Measurements from ENCODE around the gene NUDT9. TPM values are rescaled to one million over a fixed set of nuclear protein-coding genes. Genes with fewer than 3 reads are reported as not detected.
"Not testable (repeated sequence)": the region's sequence is repeated elsewhere in the genome, so short reads cannot be mapped to it uniquely, and the experiment has no call there.

Gene NUDT9
- total RNA-seq, 1 donor from 2014 or later: 23.6 TPM

DNA sequence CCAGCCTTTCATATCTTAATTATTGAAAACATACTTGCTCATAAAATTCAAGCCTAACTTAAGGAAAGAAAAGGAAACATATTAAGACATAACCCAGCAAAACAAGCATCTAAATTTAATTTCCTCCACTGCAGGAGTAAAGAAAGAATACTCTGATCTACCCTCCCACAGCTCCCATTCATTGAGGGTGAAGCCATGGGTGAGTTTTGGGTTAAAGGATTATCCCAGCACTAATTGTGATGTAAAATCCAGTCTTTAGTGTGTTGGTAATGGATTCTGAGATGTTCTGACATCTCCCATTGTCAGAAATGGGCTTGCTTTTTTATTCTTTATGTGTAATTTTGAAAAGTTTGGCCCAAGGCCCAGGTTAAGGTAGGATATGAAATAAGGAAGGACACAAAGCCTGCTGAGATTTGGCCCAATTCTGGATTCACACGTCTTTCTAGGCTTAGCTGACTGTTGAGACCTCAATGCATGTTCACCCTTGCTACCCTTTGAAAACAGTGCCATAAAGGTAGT is 56.4 kb downstream of the NUDT9 start:
- Mint-ChIP-seq H3K27ac (ENCODE audit: unreplicated experiment) (no peak overlapping the region), H3K36me3 (ENCODE audit: unreplicated experiment) (no peaks in the 10 kb centered on the region), H3K4me3 (ENCODE audit: unreplicated experiment) (no peak overlapping the region), H3K9me3 (ENCODE audit: unreplicated experiment) (no peaks in the 10 kb centered on the region), H3K4me1 (ENCODE audit: unreplicated experiment) (no peaks in the 10 kb centered on the region), H3K27me3 (ENCODE audit: unreplicated experiment) (no peaks in the 10 kb centered on the region)
- TF ChIP-seq, protein P1, sequence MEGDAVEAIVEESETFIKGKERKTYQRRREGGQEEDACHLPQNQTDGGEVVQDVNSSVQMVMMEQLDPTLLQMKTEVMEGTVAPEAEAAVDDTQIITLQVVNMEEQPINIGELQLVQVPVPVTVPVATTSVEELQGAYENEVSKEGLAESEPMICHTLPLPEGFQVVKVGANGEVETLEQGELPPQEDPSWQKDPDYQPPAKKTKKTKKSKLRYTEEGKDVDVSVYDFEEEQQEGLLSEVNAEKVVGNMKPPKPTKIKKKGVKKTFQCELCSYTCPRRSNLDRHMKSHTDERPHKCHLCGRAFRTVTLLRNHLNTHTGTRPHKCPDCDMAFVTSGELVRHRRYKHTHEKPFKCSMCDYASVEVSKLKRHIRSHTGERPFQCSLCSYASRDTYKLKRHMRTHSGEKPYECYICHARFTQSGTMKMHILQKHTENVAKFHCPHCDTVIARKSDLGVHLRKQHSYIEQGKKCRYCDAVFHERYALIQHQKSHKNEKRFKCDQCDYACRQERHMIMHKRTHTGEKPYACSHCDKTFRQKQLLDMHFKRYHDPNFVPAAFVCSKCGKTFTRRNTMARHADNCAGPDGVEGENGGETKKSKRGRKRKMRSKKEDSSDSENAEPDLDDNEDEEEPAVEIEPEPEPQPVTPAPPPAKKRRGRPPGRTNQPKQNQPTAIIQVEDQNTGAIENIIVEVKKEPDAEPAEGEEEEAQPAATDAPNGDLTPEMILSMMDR (IDR thresholded peaks at IDR 0.05): no peak
- no peak for DNase-seq (ENCODE audit: extremely low spot score, unreplicated experiment)

DNA sequence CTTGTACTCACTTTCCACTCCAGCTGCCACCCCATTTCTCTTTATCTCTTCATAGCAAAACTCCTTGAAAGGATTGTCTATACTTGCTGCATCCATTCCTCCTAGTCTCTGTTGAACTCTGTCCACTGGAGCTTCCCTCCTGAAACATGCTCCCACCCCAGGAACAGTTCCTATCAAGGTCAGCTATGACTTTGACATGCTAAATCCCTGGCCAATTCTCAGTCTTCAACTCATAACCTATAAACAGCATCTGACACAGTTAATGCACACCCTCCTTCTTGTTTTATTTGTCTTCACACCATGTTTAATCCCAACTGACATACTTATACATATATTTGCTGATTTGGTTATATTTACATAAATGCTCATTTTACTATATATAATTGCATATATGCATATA is 59.0 kb downstream of the NUDT9 start:
- no peaks in the 10 kb centered on the region for H3K4me1 Mint-ChIP-seq (ENCODE audit: unreplicated experiment)

DNA sequence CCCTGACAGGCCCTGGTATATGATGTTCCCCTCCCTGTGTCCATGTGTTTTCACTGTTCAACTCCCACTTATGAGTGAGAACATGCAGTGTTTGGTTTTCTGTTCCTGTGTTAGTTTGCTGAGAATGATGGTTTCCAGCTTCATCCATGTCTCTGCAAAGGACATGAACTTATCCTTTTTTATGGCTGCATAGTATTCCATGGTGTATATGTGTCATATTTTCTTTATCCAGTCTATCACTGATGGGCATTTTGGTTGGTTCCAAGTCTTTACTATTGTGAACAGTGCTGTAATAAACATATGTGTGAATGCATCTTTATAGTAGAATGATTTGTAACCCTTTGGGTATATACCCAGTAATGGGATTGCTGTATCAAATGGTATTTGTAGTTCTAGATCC is 60.9 kb downstream of the NUDT9 start:
- not testable (repeated sequence) for H3K4me3 Mint-ChIP-seq (ENCODE audit: unreplicated experiment)

More for the DNA sequence above, 59.0 kb downstream of the NUDT9 start:
- H3K9me3 Mint-ChIP-seq (ENCODE audit: unreplicated experiment): peaks cover 7% of the 10 kb centered on the region
- no peaks in the 10 kb centered on the region for H3K36me3 Mint-ChIP-seq (ENCODE audit: unreplicated experiment)
- no peak overlapping the region for H3K4me3 Mint-ChIP-seq (ENCODE audit: unreplicated experiment)
- no peak for DNase-seq (ENCODE audit: extremely low spot score, unreplicated experiment)
- H3K27me3 Mint-ChIP-seq (ENCODE audit: unreplicated experiment): no peaks in the 10 kb centered on the region
- H3K27ac Mint-ChIP-seq (ENCODE audit: unreplicated experiment): no peak overlapping the region
- TF ChIP-seq, protein P1 (IDR thresholded peaks at IDR 0.05): no peak

DNA sequence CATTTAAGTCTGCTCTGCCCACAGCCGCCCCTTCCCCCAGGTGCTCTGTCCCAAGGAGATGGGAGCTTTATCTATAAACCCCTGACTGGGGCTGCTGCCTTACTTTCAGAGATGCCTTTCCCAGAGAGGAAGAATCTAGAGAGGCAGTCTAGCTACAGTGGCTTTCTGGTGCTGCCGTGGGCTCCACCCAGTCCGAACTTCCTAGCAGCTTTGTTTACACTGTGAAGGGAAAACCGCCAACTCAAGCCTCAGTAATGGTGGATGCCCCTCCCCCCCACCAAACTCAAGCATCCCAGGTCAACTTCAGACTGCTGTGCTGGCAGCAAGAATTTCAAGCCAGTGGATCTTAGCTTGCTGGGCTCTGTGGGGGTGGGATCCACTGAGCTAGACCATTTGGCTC is 66.3 kb downstream of the NUDT9 start:
- not testable (repeated sequence) for H3K36me3 Mint-ChIP-seq (ENCODE audit: unreplicated experiment); H3K4me3 Mint-ChIP-seq (ENCODE audit: unreplicated experiment); H3K27ac Mint-ChIP-seq (ENCODE audit: unreplicated experiment); H3K4me1 Mint-ChIP-seq (ENCODE audit: unreplicated experiment); DNase-seq (ENCODE audit: extremely low spot score, unreplicated experiment); H3K9me3 Mint-ChIP-seq (ENCODE audit: unreplicated experiment); H3K27me3 Mint-ChIP-seq (ENCODE audit: unreplicated experiment)

More for the DNA sequence above, 60.9 kb downstream of the NUDT9 start:
- DNase-seq (ENCODE audit: extremely low spot score, unreplicated experiment); H3K4me1 Mint-ChIP-seq (ENCODE audit: unreplicated experiment); H3K36me3 Mint-ChIP-seq (ENCODE audit: unreplicated experiment); H3K27me3 Mint-ChIP-seq (ENCODE audit: unreplicated experiment); H3K27ac Mint-ChIP-seq (ENCODE audit: unreplicated experiment); H3K9me3 Mint-ChIP-seq (ENCODE audit: unreplicated experiment): not testable (repeated sequence)

DNA sequence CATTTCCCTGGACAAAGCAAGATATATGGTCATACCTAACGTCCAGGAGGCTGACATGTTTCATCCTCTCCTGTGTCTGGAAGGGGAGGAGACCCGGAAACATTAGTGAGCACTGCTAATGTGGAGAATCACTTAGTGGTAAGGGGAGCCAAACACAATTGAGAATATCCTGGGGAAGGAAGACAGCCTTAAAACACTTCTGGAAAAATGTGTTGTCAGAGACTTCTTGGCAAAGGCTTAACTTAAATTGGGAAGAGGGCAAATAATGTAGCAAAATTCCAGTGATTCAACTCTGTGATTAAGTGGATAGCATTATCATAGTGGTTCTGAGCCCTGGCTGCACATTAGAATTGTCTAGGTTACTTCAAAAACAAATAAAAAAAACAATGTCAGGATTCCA is 67.3 kb downstream of the NUDT9 start:
- H3K4me3 Mint-ChIP-seq (ENCODE audit: unreplicated experiment): no peak overlapping the region
- TF ChIP-seq, protein P1 (IDR thresholded peaks at IDR 0.05): no peak
- no peak for DNase-seq (ENCODE audit: extremely low spot score, unreplicated experiment)
- peaks cover 2% of the 10 kb centered on the region for H3K9me3 Mint-ChIP-seq (ENCODE audit: unreplicated experiment)
- H3K36me3 Mint-ChIP-seq (ENCODE audit: unreplicated experiment): peaks cover 2% of the 10 kb centered on the region
- no peak overlapping the region for H3K27ac Mint-ChIP-seq (ENCODE audit: unreplicated experiment)
- H3K4me1 Mint-ChIP-seq (ENCODE audit: unreplicated experiment): peaks cover 2% of the 10 kb centered on the region
- no peaks in the 10 kb centered on the region for H3K27me3 Mint-ChIP-seq (ENCODE audit: unreplicated experiment)

DNA sequence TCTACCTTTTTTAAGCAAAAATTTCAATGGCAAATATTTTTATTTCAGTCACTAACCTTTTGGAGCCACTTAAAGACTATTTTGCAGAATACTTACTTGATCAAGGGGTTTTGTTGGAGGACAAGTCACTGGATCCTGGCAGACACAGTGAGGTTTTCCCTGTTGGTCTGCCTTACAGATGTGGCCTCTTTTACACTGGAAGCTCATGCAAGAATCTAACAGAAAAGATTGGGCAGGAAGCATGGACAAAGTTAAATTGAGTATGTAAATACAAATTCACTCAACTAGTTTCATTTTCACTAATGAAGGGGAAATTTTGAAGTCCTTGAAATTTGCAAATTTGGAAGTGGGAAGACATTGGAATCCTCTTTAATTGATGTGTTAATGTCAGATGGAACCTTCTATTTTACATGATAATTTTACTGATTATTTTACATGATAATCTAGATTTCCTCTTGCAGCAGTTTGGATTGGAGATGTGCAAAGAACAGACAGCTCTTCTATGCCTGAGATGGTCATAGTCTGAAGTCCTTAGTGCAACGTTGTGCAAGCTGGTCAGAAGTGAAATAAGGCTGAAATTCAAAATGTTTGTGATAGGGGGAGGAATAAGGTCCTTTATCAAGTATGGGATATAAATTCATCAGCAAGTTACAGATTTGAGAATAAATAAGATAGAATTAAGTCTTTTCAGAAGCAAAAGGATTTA is 68.4 kb downstream of the NUDT9 start:
- H3K4me3 Mint-ChIP-seq (ENCODE audit: unreplicated experiment): no peak overlapping the region
- H3K4me1 Mint-ChIP-seq (ENCODE audit: unreplicated experiment): peaks cover 2% of the 10 kb centered on the region
- H3K27ac Mint-ChIP-seq (ENCODE audit: unreplicated experiment): no peak overlapping the region
- H3K27me3 Mint-ChIP-seq (ENCODE audit: unreplicated experiment): no peaks in the 10 kb centered on the region
- DNase-seq (ENCODE audit: extremely low spot score, unreplicated experiment): no peak
- H3K9me3 Mint-ChIP-seq (ENCODE audit: unreplicated experiment): no peaks in the 10 kb centered on the region
- TF ChIP-seq, protein P1 (IDR thresholded peaks at IDR 0.05): no peak
- H3K36me3 Mint-ChIP-seq (ENCODE audit: unreplicated experiment): peaks cover 2% of the 10 kb centered on the region

All from osteocyte (in vitro differentiated cells).